ENCODE results near the gene NR3C2. TPM values are rescaled to one million over a fixed set of nuclear protein-coding genes. Genes with fewer than 3 reads are reported as not detected.
"Not testable (repeated sequence)": the region's sequence is repeated elsewhere in the genome, so short reads cannot be mapped to it uniquely, and the experiment has no call there.

Gene NR3C2
- total RNA-seq, 2 donors from 2014 or later = 0.44 to 0.82 TPM

DNA sequence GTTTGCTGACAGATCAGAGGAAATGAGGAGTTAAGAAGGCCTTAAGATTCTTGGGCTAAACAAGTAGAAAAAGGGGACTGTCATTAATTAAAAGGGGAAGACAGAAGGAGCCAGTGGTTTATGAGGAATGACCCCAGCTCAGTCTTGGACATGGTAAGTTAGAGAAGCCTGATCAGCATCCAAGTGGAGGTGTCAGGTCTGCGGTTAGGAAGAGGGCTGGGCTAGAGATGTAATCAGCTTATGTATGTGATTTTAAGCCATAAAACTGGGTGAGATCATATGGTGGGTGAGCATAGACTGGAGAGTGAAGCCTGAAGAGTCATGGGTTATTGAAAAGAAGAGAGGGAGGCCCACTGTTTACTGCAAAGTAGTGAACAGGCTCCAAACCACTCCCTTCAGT, 246.1 kb downstream of the NR3C2 start:
- no peaks in the 10 kb centered on the region for H3K36me3 ChIP-seq (ENCODE audit: control insufficient read depth, insufficient read depth, low read length)
- no peak for DNase-seq
- Mint-ChIP-seq H3K27me3 (ENCODE audit: insufficient read depth) (no peaks in the 10 kb centered on the region), H3K4me3 (no peak overlapping the region), H3K36me3 (ENCODE audit: low read depth) (no peaks in the 10 kb centered on the region), H3K9me3 (no peaks in the 10 kb centered on the region), H3K4me1 (peaks cover 13% of the 10 kb centered on the region), H3K27ac (no peak overlapping the region)
- WGBS, 2 experiments (ENCODE audit: insufficient coverage in 1 of 2, insufficient read length in 1 of 2) = 85% methylated on average over 1 of the region's 1 CpG; no CpG with 5 or more reads in 1 of the 2 experiments
- no peaks in the 10 kb centered on the region for H3K4me1 ChIP-seq (ENCODE audit: control insufficient read depth, insufficient read depth, low read length)
- H3K9ac ChIP-seq (ENCODE audit: extremely low read depth, low read length, poor library complexity, severe bottlenecking) = no peak overlapping the region
- no peak overlapping the region for H3K4me3 ChIP-seq (ENCODE audit: low read length)
- H3K9me3 ChIP-seq (ENCODE audit: control insufficient read depth, low read length) = peaks cover 12% of the 10 kb centered on the region
- no peak overlapping the region for H3K27ac ChIP-seq (ENCODE audit: low read depth, low read length)
- H3K27me3 ChIP-seq (ENCODE audit: control insufficient read depth, insufficient read depth, low read length, poor library complexity, severe bottlenecking) = no peaks in the 10 kb centered on the region
- TF ChIP-seq, protein P1, sequence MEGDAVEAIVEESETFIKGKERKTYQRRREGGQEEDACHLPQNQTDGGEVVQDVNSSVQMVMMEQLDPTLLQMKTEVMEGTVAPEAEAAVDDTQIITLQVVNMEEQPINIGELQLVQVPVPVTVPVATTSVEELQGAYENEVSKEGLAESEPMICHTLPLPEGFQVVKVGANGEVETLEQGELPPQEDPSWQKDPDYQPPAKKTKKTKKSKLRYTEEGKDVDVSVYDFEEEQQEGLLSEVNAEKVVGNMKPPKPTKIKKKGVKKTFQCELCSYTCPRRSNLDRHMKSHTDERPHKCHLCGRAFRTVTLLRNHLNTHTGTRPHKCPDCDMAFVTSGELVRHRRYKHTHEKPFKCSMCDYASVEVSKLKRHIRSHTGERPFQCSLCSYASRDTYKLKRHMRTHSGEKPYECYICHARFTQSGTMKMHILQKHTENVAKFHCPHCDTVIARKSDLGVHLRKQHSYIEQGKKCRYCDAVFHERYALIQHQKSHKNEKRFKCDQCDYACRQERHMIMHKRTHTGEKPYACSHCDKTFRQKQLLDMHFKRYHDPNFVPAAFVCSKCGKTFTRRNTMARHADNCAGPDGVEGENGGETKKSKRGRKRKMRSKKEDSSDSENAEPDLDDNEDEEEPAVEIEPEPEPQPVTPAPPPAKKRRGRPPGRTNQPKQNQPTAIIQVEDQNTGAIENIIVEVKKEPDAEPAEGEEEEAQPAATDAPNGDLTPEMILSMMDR (conservative IDR thresholded peaks at IDR 0.05) = no peak

DNA sequence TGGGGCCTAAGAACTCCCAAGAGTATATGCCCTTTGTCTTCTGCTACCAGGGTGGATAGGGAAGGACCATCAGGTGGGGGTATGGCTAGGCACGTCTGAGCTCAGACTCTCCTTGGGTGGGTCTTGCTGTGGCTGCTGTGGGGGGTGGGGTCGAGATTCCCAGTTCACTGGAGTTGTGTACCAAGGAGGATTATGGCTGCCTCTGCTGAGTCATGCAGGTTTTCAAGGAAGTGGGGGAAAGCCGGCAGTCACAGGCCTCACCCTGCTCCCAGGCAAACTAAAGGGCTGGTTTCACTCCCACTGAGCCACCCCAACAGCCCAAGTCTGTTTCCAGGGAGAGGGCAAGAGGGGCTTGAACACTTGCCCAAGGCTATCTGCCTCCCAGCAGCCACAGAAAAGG, 249.7 kb downstream of the NR3C2 start:
- Histone ChIP-seq H3K9ac (ENCODE audit: extremely low read depth, low read length, poor library complexity, severe bottlenecking) (no peak overlapping the region), H3K9me3 (ENCODE audit: control insufficient read depth, low read length) (peaks cover 12% of the 10 kb centered on the region), H3K4me1 (ENCODE audit: control insufficient read depth, insufficient read depth, low read length) (no peaks in the 10 kb centered on the region), H3K27ac (ENCODE audit: low read depth, low read length) (no peak overlapping the region), H3K27me3 (ENCODE audit: control insufficient read depth, insufficient read depth, low read length, poor library complexity, severe bottlenecking) (no peaks in the 10 kb centered on the region), H3K4me3 (ENCODE audit: low read length) (no peak overlapping the region), H3K36me3 (ENCODE audit: control insufficient read depth, insufficient read depth, low read length) (no peaks in the 10 kb centered on the region)
- H3K27me3 Mint-ChIP-seq (ENCODE audit: insufficient read depth) = no peaks in the 10 kb centered on the region
- no peak overlapping the region for H3K27ac Mint-ChIP-seq
- TF ChIP-seq, protein P1 (conservative IDR thresholded peaks at IDR 0.05) = no peak
- H3K4me3 Mint-ChIP-seq = no peak overlapping the region
- H3K9me3 Mint-ChIP-seq = no peaks in the 10 kb centered on the region
- 82 to 100% methylated on average over 1 to 3 of the region's 3 CpGs for WGBS, 2 experiments (ENCODE audit: insufficient coverage in 1 of 2, insufficient read length in 1 of 2)
- peaks cover 23% of the 10 kb centered on the region for H3K4me1 Mint-ChIP-seq
- DNase-seq = no peak
- H3K36me3 Mint-ChIP-seq (ENCODE audit: low read depth) = no peaks in the 10 kb centered on the region

DNA sequence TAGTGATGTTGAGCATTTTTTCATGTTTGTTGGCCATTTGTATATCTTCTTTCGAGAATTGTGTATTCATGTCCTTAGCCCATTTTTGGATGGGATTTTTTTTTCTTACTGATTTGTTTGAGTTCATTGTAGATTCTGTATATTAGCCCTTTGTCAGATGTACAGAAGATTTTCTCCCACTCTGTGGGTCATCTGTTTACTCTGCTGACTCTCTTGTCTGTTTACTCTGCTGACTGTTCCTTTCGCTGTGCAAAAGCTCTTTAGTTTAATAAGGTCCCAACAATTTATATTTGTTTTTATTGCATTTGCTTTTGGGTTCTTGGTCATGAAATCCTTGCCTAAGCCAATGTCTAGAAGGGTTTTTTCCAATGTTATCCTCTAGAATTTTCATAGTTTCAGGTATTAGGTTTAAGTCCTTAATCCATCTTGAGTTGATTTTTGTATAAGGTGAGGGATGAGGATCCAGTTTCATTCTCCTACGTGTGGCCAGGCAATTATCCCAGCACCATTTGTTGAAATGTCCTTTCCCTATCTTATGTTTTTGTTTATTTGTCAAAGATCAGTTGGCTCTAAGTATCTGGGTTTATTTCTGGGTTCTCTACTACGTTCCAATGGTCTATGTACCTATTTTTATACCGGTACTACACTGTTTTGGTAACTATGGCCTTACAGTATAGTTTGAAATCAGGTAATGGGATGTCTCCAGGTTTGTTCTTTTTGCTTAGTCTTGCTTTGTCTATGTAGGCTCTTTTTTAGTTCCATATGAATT, 254.6 kb downstream of the NR3C2 start:
- H3K4me1 Mint-ChIP-seq = peaks cover 23% of the 10 kb centered on the region
- H3K4me3 ChIP-seq (ENCODE audit: low read length); H3K36me3 Mint-ChIP-seq (ENCODE audit: low read depth); H3K4me3 Mint-ChIP-seq; H3K27ac ChIP-seq (ENCODE audit: low read depth, low read length); H3K27ac Mint-ChIP-seq; H3K9me3 Mint-ChIP-seq; DNase-seq; H3K27me3 Mint-ChIP-seq (ENCODE audit: insufficient read depth); H3K9me3 ChIP-seq (ENCODE audit: control insufficient read depth, low read length); H3K9ac ChIP-seq (ENCODE audit: extremely low read depth, low read length, poor library complexity, severe bottlenecking); H3K27me3 ChIP-seq (ENCODE audit: control insufficient read depth, insufficient read depth, low read length, poor library complexity, severe bottlenecking); H3K4me1 ChIP-seq (ENCODE audit: control insufficient read depth, insufficient read depth, low read length); H3K36me3 ChIP-seq (ENCODE audit: control insufficient read depth, insufficient read depth, low read length): not testable (repeated sequence)
- 91 to 92% methylated on average over 4 to 5 of the region's 5 CpGs for WGBS, 2 experiments (ENCODE audit: insufficient coverage in 1 of 2, insufficient read length in 1 of 2)
